Left ventricle myocardium inferior (tissue), 1 donor: ENCODE data around the gene MKNK1. TPM values are rescaled to one million over a fixed set of nuclear protein-coding genes. Genes with fewer than 3 reads are reported as not detected.

Experiments
- DNase-seq: peaks from one replicate; pipeline ENCODE4 v3.0.0-alpha.2; 2020
- H3K27ac ChIP-seq: fragments of 200-600 bp; replicated peaks from 2 replicates; pipeline ENCODE4 v1.8.0; 2021
- H3K27me3 ChIP-seq: fragments of 200-600 bp; 2 replicates; pipeline ENCODE4 v1.8.0; 2021; ENCODE audit warnings: low read depth
- H3K36me3 ChIP-seq: fragments of 200-600 bp; 2 replicates; pipeline ENCODE4 v1.8.0; 2021
- H3K4me1 ChIP-seq: fragments of 200-600 bp; 2 replicates; pipeline ENCODE4 v1.8.0; 2021
- H3K4me3 ChIP-seq: fragments of 200-600 bp; 2 replicates; pipeline ENCODE4 v1.8.0; 2021; ENCODE audit warnings: mild to moderate bottlenecking, moderate library complexity
- H3K9me3 ChIP-seq: fragments of 200-600 bp; replicated peaks from 2 replicates; pipeline ENCODE4 v1.8.0; 2021
- intact Hi-C: fragments of 100-400 bp; cut with micrococcal nuclease; formaldehyde crosslinking; loops from one replicate; pipeline ENCODE4 v1.11.0; 2022
- total RNA-seq: library from RNA; stranded (reverse); fragmentation: NEBNext Ultra II Directional; extraction: Animal tissue kit (Norgen Biotek cat#: 25700); gene quantifications from one replicate; pipeline ENCODE4 v1.2.1, GENCODE V29; 2021
- TF ChIP-seq, protein P1 (sequence below): fragments of 200-600 bp; IDR thresholded peaks from 2 replicates; pipeline ENCODE4 v1.8.0; 2021; ENCODE audit warnings: antibody characterized with exemption, mild to moderate bottlenecking, borderline replicate concordance
- donor health status: DM: no; HTN: yes; CAD: no; lungs with severe emphysema.

Gene MKNK1
- total RNA-seq, 1 donor from 2014 or later, result 43.5 TPM

DNA sequence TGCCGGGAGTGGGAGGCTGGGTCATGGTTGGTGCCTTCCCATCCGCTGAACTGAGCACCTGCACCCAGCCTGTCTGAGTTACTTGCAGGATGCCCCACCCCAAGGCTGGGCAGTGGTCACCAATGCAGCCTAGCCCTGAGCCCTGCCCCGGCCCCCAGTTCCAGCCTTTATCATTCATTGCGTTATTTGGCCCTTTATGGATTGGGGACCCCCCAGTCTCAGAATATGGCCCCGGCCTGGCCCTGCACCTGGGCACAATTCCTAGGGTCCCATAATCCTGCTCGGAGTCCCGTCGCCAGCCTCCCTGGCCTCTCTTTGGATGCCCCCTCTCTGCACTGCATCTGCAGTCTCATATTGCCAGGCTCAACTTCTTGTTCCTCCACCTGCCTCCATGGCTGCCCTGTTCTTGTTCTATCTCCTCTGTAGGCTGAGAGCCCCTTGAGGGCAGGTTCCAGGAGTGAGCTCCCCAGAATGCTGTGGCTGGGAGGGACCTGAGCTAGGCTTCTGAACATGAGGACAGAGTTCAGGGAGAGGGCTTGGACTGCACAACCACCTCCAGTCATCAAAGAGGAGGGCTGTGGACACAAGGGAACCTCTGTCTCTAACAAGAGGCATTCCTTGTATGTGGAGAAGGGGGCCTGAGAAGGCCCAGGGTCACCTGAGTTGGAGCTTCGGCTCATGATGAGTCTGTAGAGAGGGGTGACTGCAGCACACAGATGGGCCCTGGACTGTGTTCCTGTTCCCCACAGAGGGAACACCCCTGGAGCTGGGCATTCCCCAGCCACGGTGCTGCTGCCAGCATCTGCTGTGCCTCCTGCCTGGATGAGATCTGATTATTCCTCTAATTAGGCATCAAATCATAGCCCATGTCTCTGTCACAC lies 51.5 kb downstream of the MKNK1 start:
- Histone ChIP-seq H3K4me3 (no peak overlapping the region), H3K27ac (no peak overlapping the region), H3K4me1 (no peaks in the 10 kb centered on the region), H3K9me3 (no peaks in the 10 kb centered on the region), H3K27me3 (peaks cover 54% of the 10 kb centered on the region), H3K36me3 (peaks cover 3% of the 10 kb centered on the region)
- no peak for DNase-seq
- TF ChIP-seq, protein P1, sequence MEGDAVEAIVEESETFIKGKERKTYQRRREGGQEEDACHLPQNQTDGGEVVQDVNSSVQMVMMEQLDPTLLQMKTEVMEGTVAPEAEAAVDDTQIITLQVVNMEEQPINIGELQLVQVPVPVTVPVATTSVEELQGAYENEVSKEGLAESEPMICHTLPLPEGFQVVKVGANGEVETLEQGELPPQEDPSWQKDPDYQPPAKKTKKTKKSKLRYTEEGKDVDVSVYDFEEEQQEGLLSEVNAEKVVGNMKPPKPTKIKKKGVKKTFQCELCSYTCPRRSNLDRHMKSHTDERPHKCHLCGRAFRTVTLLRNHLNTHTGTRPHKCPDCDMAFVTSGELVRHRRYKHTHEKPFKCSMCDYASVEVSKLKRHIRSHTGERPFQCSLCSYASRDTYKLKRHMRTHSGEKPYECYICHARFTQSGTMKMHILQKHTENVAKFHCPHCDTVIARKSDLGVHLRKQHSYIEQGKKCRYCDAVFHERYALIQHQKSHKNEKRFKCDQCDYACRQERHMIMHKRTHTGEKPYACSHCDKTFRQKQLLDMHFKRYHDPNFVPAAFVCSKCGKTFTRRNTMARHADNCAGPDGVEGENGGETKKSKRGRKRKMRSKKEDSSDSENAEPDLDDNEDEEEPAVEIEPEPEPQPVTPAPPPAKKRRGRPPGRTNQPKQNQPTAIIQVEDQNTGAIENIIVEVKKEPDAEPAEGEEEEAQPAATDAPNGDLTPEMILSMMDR, result no peak
- intact Hi-C loops, result no loop called here

DNA sequence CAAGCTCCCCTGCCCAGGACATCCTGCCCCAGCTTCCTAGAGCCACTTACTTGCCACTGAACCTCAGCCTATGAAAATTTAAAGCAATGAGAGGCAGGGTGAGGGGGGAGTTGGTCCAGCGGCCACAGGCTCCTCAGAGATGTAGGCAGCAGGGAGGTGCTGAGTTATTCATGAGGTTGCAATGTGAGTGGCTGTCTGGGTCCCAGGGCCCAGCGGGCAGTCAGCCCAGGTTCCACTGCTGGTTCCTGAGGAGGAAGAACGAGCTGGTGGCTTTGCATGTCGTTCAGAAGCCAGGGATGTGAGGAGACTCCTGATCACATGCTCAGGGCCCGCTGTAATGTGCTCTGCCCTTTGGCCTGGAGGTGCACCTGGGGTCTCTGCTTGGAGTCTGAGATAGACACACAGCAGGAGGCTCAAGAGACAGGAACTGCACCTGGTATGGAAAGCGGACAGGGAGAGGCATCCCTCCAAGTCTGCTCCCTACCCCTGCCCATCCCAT lies 52.4 kb downstream of the MKNK1 start, which contains the start of gene KNCN:
TSS of gene KNCN (minus strand) at position 51 of the 499 bp plus-strand sequence. CDS start 432 bp downstream, outside the sequence.
- TF ChIP-seq, protein P1, result no peak
- intact Hi-C loops, result no loop called here

DNA sequence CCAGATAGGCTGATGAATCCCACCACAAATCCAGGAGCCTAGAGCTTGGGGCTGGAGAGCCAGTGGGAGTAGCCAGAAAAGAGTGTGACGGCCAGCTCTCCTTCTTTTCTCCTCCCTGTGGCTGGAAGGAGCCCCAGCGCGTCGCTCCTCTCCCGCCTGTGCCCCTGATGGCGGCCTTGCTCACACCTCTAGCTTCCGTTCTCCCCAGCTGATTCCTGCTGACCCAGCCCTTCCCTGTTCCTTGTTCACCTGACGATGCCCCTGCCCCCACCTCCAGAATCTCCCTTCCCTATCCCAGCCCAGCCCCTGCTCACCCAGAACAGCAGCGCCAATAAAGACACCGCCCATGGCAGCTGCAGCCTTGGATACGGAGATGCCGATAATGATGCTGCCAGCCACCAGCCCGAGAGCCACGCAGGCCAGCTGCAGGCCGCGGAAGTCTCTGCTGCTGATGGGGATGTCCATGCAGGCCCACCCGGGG lies 53.3 kb downstream of the MKNK1 start:
- TF ChIP-seq, protein P1, result no peak
- intact Hi-C loops, result no loop called here
- no peak overlapping the region for H3K4me3 ChIP-seq
- H3K27ac ChIP-seq, result no peak overlapping the region
- peaks cover 72% of the 10 kb centered on the region for H3K27me3 ChIP-seq
- DNase-seq, result no peak
- H3K36me3 ChIP-seq, result no peaks in the 10 kb centered on the region
- no peaks in the 10 kb centered on the region for H3K4me1 ChIP-seq
- no peaks in the 10 kb centered on the region for H3K9me3 ChIP-seq

More for the DNA sequence above, 52.4 kb downstream of the MKNK1 start, which contains the start of gene KNCN:
- H3K36me3 ChIP-seq, result no peaks in the 10 kb centered on the region
- no peak within 1 kb of the TSS for H3K27ac ChIP-seq
- H3K4me3 ChIP-seq, result no peak within 1 kb of the TSS
- no peak for DNase-seq
- peaks cover 64% of the 10 kb centered on the region for H3K27me3 ChIP-seq
- H3K4me1 ChIP-seq, result no peaks in the 10 kb centered on the region
- no peaks in the 10 kb centered on the region for H3K9me3 ChIP-seq

DNA sequence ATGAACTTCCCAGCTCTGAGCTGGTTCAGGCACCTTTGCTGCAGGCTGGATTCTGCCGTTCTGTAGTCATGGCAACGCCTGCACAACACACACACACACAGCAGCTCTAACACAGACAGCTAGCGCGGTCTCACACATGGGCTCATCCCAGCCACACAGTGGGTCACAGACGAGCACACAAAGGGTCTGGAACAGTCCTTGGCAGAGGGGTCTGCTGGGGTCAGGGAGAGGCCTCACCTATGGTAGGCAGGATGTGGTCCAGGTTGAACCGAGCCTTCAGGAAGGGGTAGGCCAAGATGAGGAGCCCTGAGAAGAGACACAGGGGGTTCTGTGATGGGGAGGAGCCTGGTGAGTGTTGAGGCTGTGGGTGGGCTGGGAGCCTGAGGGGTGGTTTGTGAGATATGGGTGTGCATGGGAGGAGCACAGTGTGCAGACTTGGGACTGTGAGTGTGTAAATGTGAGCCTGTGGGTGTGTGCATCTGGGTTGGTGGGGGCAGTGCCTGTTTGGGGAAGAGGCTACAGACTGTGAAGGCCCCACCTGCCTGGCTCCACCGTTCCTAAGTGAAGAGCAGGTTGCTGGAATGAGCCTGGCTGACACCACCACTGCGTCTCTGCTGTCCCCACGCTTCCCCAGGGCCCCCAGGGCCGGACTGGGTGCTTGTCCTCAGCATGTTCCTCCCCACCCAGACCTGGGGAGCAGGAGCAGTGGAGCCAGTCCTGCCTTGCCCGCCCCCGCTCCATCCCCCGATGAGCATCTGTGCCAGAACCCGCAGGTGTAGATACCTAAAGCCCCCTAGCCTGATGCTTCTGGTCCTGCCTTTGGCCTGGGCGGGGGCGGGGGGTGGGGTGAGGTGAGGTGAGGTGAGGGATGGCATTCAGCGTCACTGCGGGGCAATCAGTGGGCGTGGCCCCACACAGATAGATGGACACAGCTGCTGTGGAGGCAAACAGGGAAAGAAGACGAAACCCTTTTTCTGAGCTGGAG lies 54.1 kb downstream of the MKNK1 start:
- TF ChIP-seq, protein P1, result no peak
- DNase-seq, result no peak
- Histone ChIP-seq H3K36me3 (no peaks in the 10 kb centered on the region), H3K9me3 (no peaks in the 10 kb centered on the region), H3K27me3 (peaks cover 80% of the 10 kb centered on the region), H3K4me1 (no peaks in the 10 kb centered on the region), H3K27ac (no peak overlapping the region), H3K4me3 (no peak overlapping the region)
- intact Hi-C loops, result no loop called here
